Skeletal muscle cell (primary cell): ENCODE data around the gene USH1G.
"Not testable (repeated sequence)": the region's sequence is repeated elsewhere in the genome, so short reads cannot be mapped to it uniquely, and the experiment has no call there.

Experiments used
- DNase-seq: peaks from one replicate; pipeline ENCODE4 v3.0.0-alpha.2; 2010; ENCODE audit warnings: low read depth
- H3K4me3 ChIP-seq: 2 replicates; pipeline ENCODE4 v1.5.1; 2011; ENCODE audit warnings: low read depth, mild to moderate bottlenecking, control low read depth, low read length, moderate library complexity

USH1G gene

DNA sequence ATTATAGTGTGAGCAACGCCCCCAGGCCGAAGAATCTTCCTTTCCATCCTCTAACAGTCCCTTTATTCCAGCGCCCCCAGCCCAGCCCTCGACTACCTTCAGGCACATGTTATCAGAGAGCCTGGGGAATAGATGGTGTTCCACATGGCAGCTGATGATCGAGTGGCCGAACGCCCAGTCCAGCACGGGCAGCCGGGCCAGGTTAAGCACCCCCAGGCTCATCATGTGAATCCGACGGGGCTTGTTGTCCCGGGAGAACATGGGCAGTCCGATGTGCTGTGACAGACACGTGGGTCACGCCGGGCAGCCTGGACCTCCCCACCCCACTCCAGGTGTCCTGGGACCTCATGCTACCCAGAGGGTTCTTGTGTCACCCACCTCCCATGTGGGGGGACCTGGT is 43.7 kb downstream of the USH1G start:
- no peak overlapping the region for H3K4me3 ChIP-seq
- DNase-seq, result no peak

DNA sequence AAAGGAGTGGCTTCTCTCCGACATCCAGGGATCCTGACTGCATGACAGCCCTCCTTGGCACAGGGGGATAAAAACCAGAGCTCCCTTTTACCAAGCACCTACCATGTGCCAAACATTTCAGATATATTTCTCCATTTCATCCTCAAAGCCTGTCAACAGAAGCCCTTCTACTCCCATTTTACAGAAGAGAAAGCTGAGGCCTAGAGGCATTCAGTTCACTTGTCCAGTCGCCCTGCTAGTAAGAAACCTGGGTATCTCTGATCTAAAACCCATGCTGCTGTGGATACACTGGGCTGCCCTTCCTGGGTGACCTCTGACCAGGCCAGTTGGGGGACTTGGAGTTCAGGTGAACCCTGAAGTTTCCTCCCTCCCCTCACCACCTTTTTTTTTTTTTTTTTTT is 44.4 kb downstream of the USH1G start:
- DNase-seq, result no peak
- no peak overlapping the region for H3K4me3 ChIP-seq

DNA sequence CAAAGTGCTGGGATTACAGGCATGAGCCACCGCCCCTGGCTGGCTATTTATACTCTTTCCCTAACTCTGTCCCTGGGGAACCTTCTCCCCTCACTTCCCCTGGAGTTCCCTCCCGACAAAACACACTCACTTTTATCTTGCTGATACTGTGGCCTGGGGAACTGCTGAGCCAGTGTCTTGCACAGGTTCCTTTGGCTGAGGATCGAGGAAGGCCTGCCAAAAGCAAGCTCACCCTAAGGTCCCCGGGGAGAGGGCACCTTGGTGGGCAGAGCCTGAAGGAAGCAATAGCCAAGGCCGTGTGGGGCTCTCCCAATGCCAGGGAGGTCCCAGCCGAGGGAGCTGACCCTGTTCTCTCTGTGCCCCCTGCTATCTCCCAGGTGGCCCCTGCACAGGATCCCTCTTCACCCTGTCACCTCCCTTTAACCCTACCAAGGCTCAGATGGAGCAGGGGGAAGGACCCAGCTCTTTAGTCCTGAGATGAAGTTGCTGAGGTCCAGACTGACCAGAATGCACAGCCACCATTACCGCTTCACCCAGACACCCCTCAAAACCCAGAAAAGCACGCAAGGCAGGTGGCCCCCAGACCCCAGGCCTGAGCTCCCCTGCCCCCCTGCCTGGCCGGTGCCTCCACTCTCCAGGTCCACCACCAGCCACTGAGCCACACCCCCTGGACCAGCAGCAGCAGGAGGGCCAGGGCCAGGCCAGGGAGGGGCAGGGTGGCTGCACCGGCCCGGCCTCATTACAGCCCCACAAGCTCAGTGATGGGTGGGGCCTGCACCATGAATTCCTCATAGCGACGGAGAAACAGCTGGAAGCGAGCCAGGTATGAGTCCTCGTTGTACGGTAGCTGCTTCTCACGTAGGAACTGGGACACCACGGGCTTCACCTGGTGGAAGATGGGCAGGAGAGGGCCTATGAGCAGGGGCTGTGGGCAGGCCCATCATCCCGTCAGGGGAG is 45.2 kb downstream of the USH1G start:
- DNase-seq, result no peak
- no peak overlapping the region for H3K4me3 ChIP-seq

DNA sequence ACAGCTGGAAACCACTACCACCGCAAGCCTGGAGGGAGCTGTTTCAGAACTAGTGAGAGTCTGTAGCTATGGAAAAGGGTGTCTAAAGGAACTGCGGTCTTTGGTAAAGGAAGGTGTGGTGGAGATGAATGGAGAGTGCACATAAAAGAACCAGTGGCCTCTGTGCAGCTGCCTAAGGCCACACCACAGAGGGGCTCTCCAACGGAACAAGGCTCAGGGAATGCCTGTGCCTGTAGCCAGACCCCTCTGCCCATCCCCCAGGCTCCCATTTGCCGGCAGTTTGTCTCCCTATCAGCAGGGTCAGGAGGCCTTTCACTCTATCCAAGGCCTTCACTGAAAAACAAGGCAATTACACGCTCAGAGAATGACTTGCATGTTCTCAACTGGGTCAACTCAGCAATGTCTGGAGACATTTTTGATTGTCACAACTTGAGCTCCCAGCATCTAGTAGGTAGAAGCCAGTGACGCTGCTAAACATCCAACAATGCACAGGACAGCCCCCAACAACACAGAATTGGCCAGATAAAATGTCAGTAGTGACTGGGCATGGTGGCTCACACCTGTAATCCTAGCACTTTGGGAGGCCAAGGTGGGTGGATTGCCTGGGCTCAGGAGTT is 47.0 kb downstream of the USH1G start:
- DNase-seq, result no peak
- no peak overlapping the region for H3K4me3 ChIP-seq

DNA sequence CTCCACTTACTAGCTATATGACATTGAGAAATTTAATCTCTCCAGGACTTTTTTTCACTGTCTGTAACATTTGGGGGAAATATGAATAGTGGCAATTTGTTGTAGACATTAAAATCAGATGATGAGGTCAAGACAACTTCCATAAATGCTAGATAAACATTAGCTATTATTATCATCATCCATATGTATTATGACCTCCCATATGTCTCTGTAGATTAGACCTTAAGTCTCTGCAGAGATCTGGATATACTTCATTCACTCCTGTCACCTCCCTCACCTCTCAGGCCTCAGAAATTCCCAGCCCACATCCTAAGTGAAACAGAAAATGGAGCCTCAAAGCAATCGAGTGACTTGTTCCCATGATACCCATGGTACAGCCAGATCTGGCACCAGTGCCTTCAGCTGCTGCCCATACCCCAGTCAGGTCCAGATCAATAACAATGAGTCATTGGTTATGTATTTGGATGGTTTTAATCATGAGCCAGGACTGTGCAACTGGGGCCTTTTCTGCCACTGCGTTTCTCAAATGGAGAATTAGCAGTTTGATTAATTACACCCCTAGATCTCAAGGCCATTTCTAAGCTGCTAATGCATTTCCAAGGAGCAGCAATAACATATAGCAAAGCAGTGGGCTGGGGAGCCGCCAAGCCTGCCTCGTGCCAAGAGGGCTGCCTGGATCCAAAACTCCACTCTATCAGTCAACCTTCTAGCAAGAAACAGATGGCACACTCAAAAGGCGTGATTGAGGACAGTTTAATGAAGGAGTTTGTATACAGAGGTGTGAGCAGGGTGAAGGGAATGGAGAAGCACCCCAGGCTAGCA is 47.7 kb downstream of the USH1G start:
- DNase-seq, result no peak
- no peak overlapping the region for H3K4me3 ChIP-seq

DNA sequence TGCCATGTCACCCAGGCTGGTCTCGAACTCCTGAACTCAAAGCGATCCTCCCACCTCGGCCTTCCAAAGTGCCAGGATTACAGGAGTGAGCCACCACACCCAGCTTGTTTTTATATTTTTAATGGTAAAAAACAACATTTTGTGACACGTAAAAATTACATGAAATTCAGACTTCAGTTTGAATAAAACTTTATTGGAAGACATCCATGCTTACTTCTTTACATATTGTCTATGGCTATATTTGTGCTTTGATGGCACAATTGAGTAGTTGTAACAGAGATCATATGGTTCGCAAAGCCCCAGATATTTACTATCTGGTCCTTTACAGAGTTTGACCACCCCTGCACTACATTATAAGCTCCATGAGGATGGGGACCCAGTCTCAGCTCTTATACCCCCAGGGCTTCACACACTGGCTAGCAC is 48.4 kb downstream of the USH1G start:
- H3K4me3 ChIP-seq, result no peak overlapping the region

DNA sequence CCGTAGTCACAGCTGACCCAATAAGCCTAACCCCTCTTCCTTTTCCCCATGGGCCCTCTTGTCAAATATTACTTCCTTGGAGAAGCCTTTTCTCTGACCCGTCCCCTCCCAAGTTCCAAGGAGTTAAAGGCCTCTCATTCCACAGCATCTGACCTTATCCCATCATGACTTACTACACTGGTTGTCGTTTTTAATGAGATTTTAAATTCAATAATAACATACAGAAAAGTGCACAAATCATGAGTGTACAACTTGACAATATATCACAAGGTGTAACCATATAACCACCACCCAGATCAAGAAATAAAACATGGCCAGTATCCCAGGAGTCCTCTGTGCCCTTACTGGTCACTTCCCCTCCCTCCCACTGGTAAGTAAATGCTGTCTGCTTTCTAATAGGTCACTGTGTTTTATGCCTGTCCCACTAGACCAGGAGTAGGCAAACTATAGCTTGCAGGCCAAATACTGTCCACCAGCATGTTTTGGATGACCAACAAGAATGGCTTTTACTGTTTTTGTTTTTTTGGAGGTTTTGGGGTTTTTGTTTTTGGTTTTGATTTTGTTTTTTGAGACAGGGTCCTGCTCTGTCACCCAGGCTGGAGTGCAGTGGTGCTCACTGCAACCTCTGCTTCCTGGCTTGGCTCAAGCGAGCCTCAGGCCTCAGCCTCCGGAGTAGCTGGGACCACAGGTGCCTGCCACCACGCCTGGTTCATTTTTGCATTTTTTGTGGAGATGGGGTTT is 49.0 kb downstream of the USH1G start:
- DNase-seq, result no peak

More for the DNA sequence above, 48.4 kb downstream of the USH1G start:
- DNase-seq, result no peak

DNA sequence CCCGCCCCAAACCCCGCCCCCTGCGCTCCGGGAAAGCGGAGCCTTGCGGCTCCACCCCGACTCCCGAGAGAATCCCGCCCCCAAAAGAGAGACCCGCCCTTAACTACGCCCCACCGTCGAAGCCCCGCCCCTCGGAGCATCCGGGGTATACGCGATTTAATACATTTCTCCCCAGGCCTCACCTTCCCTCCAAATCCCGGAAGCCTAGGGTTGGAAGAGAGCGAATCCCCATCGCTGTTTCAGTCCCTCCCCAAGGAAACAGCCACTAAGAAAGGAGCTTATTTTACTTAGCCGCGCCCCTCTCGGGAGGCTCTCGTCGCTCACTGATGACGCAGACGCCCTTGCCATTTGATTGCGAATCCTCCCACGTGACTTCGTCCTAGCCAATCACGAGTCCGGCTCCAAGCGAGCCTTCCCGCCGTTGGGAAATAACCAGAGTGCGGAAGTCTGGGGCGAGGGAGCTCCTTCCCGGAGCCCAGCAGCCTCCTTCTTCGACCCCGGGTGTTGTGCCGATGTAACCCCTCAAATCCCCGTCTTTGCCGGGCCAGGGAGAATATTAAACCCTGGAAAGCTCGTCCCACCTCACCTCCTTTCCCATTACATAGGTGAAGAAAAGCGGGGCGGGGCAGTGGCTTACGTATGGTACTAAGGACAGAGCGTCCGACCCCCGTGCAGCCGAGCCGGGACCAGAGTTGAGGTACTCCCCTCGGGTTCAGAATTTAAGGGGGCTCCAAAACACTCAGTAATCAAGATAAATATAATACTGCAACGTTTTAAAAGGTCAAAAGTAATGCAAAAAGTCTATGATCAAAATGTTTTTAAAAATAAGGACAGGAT is 49.8 kb downstream of the USH1G start:
- peak; percentile 99 for DNase-seq
- peak overlapping the region; percentile 77 for H3K4me3 ChIP-seq

More for the DNA sequence above, 49.0 kb downstream of the USH1G start:
- peak overlapping the region; percentile 74 for H3K4me3 ChIP-seq

DNA sequence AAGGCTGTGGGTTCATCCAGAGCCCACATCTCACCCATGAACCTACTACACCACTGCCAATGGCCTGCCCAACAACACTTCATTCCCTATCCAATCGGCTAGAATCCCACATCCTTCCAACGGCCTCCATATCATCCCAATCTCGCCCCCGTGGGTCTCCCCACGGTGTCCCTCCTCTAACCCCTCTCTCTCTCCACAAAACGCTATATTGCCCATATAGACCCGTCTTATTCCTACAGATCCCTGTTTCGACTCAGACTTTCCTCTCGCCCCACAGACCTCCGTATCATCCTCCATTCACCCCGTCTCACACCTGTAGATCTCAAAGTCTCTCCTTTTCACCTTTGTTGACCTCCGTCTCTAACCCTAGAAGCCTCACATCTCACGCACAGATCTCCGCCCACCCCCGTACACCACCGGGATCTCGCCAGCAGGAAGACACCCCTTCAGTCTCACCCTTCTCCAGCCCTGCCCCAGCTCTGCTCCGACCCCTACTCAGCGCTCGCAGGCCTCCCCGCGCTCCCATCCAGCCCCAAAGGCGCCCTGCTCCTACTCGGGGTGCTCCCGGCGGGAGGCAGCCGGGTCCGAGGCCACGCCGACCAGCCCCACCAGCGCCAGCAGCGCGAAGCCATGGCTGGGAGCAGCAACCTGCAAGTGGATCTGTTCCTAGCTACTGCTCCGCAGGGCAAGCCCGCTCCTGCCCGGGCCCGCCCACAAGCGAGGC is 50.6 kb downstream of the USH1G start, which contains the start of gene FDXR:
Gene FDXR (minus strand): TSS at position 682 of the 724 bp plus-strand sequence. CDS start 50 bp downstream, at position 632.
- no peak for DNase-seq
- H3K4me3 ChIP-seq, result peak within 1 kb of the TSS; percentile 77

DNA sequence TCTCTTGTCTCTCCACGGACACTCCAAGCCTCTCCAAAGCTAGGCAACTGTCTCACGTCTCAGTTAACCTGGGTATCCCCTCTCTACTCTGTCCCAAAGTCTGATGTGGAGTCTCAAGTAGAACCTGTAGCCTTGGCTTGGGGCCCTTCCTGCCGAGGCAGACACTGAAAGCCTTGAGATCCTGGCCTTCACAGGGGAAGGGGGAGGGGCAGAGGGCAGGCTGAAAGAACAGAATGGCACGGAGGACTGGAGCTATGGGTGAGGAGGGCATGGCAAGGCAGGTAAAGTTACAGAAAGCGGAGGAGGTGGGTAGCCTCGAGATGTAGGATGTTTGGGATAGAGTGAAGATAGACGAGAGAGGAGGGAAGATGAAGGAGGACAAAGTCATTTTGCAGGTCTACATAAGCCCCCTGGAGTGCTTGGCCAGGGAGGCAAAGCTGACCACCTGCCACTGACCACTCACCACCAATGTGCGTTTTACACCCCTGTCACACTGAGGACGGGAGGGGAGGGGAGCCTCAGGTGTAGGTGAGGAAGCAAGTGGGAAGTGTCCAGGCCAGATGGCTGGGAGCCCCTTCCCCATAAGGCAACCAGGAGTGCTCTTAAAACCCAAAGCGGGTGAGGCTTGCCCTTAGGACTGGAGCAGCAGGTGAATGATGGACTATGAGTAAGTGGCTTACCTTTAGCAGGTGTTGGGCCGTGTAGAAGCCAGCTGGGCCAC is 51.5 kb downstream of the USH1G start:
- DNase-seq, result no peak
- H3K4me3 ChIP-seq, result peak overlapping the region; percentile 77

DNA sequence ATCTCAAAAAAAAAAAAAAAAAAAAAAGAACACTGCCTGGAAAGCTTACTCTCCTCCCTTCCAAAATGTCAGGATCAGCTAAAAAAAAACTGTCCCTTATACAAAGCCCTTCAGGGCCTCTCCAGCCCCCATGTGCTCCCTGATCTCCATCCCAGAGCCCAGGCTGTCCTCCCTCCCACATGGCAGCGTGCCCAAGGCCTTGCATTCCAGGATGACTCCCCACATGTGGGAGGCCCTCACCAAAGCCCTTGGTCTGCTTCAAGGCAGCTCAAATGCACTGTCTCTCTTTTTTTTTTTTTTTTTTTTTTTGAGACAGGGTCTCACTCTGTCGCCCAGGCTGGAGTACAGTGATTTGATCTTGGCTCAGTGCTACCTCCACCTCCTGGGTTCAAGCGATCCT is 52.5 kb downstream of the USH1G start:
- no peak for DNase-seq
- H3K4me3 ChIP-seq, result no peak overlapping the region

DNA sequence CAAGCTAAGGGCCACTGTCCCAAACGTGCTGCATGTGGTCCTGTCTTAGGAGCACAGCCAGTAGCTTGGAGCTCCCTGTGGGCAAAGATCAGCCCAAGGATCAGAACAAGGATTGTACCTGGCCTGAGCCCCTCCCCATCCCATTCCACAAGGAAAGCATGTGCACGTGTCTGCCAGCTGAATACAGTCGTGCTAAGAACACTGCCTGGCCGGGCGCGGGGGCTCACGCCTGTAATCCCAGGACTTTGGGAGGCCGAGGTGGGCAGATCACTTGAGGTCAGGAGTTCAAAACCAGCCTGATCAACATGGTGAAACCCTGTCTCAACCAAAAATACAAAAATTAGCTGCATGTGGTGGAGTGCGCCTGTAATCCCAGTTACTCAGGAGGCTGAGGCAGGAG is 53.0 kb downstream of the USH1G start:
- not testable (repeated sequence) for DNase-seq, H3K4me3 ChIP-seq

DNA sequence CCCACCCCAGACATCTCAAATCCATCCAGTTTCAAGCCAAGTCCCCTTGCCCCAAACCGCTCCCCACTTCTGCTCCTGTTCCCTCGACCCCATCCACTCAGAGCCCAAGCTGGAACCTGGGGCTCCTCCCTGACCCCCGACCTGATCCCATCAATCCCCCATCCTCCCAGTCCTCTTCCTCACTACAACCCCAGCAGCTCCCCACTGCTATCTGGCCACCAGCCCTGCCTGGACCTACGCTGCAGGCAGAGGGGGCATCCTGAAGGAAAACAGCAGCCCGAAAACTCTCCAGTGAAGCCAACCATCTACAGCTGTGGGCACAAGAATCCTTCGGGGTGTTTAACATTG is 54.2 kb downstream of the USH1G start:
- DNase-seq, result no peak
- no peak overlapping the region for H3K4me3 ChIP-seq

DNA sequence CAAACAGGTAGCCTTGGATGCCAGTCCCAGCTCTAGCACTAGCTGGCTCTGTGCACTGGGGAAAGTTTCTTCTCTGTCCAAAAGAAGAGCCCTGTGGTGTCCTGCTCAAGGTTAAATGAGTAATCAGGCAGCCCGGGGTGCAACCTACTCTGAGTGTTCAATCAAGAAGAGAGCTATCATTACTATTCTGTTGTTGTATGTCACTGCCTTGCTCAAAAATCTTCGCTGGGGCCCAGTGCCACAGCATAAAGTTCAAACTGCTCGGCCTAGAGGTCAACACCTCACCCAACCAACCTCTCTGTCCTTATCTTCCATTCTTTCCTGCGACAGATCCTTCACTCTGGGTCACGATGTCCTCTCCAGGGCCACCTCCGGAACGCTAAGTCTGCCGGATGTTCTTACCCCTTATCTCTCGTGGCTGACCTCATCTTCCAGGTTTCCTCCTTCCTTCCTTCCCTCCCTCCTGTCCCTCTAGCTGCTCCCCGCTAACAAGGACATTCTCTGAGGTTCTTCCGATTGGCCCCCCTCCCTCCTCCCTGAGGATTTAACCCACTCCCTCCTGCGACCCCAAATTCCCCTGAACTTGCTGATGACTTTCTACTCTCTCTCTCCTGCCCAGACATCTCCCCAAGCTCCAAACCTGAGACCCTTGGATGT is 54.7 kb downstream of the USH1G start:
- DNase-seq, result no peak
- H3K4me3 ChIP-seq, result no peak overlapping the region

DNA sequence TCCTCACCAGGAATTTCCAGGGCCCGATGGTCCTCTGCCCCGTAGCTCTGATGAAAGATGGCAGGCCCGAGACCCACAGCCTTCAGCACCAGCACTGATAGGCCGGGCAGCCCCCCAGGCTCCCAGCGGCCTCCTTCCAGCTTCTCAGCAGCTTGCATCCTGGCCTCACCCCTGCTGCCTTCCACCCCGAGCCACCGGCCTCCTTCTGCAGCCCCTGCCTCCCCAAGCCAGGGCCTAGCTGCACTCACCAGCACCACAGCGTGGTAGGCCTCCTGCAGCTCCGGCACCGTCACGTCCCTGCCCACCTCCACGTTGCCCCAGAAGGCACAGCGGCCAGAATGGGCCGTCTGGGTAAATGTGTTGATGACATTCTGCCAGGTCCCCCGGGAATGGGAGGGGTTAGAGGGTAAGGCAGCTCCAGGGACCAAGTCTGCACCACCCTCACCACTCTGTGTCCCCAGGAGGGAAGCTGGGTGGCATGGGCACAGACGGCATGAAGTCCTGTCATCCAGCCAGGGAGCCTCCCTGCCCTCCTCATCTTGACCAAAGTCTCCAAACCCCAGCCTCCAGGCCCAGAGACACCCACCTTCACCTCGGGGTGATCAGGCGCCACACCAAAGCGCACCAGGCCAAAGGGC is 56.7 kb downstream of the USH1G start:
- no peak overlapping the region for H3K4me3 ChIP-seq
- DNase-seq, result no peak
